ENCODE results near the gene TDRD10. TPM values are rescaled to one million over a fixed set of nuclear protein-coding genes. Genes with fewer than 3 reads are reported as not detected.

Gene TDRD10
- total RNA-seq, 2 donors from 2014 or later, result 0.85 to 1.8 TPM

- Histone ChIP-seq H3K27me3 (no peaks in the 10 kb centered on the region), H3K9me3 (no peaks in the 10 kb centered on the region), H3K4me1 (no peaks in the 10 kb centered on the region), H3K36me3 (peaks cover 97% of the 10 kb centered on the region), H3K4me3 (no peak overlapping the region), H3K27ac (no peak overlapping the region)
- DNase-seq (ENCODE audit: low spot score), result no peak
- TF ChIP-seq CTCF (IDR thresholded peaks at IDR 0.05), result no peak
Observed at GRCh38 chr1:154590756-154591155, 88.7 kb downstream of the TDRD10 start.

DNA sequence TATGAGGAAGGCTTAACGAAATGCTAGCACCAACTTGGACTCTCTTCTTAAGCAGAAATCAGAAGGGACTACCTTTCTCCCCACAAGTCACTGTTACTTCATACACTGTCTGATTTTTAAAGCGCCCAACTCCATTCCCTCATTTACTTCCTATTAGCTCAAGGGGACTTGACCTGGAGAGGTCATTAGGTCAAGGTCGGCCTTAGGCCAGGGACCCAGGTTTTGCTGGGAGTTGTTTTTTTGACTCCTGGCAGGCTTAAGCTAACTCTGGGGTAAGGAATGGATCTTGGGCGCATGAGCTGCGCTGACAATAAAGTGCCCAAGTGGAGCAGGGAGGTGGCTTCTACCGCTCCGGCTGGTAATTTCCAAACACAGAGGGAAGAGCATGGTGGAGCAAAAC lies 89.2 kb downstream of the TDRD10 start:
- Histone ChIP-seq H3K27me3 (no peaks in the 10 kb centered on the region), H3K27ac (no peak overlapping the region), H3K4me1 (no peaks in the 10 kb centered on the region), H3K36me3 (peaks cover 97% of the 10 kb centered on the region), H3K9me3 (no peaks in the 10 kb centered on the region), H3K4me3 (no peak overlapping the region)
- no peak for DNase-seq (ENCODE audit: low spot score)
- no peak for TF ChIP-seq CTCF (IDR thresholded peaks at IDR 0.05)

- Histone ChIP-seq H3K27ac (no peak overlapping the region), H3K36me3 (peaks cover 96% of the 10 kb centered on the region), H3K9me3 (no peaks in the 10 kb centered on the region), H3K4me1 (peaks cover 0 to 2% of the 10 kb centered on the region in 2 donors), H3K27me3 (no peaks in the 10 kb centered on the region), H3K4me3 (no peak overlapping the region)
- TF ChIP-seq CTCF (IDR thresholded peaks at IDR 0.05), result no peak
- DNase-seq (ENCODE audit: low spot score), result no peak
Observed at GRCh38 chr1:154593390-154593789, 91.4 kb downstream of the TDRD10 start.

DNA sequence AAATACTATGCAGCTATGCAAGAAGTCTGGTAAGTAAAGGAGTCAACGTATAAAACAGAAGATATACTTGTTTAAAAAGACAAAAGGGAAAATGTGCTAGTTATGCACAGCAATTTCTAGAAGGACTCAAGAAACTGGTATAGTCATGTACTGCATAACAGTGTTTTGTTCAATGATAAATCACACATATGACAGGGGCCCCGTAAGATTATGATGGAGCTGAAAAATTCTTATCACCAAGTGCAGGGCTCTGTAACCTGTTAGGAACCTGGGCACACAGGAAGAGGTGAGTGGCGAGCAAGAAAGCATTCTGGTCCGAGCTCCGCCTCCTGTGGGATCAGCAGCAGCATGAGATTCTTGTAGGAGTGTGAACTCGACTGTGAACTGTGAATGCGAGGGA lies 92.8 kb downstream of the TDRD10 start:
- DNase-seq (ENCODE audit: low spot score), result no peak
- no peak overlapping the region for H3K4me3 ChIP-seq
- H3K9me3 ChIP-seq, result no peaks in the 10 kb centered on the region
- H3K4me1 ChIP-seq, result peaks cover 0 to 16% of the 10 kb centered on the region in 2 donors
- peaks cover 82% of the 10 kb centered on the region for H3K36me3 ChIP-seq
- no peak overlapping the region for H3K27ac ChIP-seq
- no peaks in the 10 kb centered on the region for H3K27me3 ChIP-seq
- no peak for TF ChIP-seq CTCF (IDR thresholded peaks at IDR 0.05)

DNA sequence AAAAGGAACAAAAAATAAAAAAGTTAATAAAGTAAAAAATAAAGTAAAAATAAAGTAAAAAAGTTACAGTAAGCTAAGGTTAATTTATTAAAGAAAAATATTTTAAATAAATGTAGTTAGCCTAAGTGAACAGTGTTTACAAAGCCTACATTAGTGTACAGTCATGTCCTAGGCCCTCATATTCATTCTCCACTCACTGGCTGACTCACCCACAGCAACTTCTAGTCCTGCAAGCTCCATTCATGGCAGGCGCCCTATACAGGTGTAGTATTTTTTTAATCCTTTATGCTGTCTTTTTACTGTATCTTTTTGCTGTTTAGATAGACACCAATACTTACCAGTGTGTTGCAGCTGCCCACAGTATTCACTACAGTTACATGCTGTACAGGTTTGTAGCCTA lies 93.6 kb downstream of the TDRD10 start:
- Histone ChIP-seq H3K4me1 (peaks cover 0 to 24% of the 10 kb centered on the region in 2 donors), H3K4me3 (no peak overlapping the region), H3K27ac (no peak overlapping the region), H3K36me3 (peaks cover 81% of the 10 kb centered on the region), H3K9me3 (no peaks in the 10 kb centered on the region), H3K27me3 (no peaks in the 10 kb centered on the region)
- no peak for DNase-seq (ENCODE audit: low spot score)
- TF ChIP-seq CTCF (IDR thresholded peaks at IDR 0.05), result no peak

Other genes with a start within 250 kb of the TDRD10 start
- 100 to 1,000 TPM; 129 to 168 TPM for gene HAX1, start 229.6 kb upstream of the TDRD10 start, total RNA-seq
- not detected for gene AQP10, start 181.1 kb upstream of the TDRD10 start, total RNA-seq
- gene ATP8B2, start 176.7 kb upstream of the TDRD10 start, total RNA-seq, result 10 to 100 TPM; 22.8 to 82.5 TPM
- 10 to 100 TPM; 11.8 to 21.8 TPM for gene IL6R, start 96.9 kb upstream of the TDRD10 start, total RNA-seq
- gene SHE, start 193 bp downstream of the TDRD10 start, total RNA-seq, result 10 to 100 TPM; 10.8 to 19.9 TPM
- 10 to 100 TPM; 18.5 to 26.3 TPM for gene UBE2Q1, start 56.4 kb downstream of the TDRD10 start, total RNA-seq
- gene CHRNB2, start 65.6 kb downstream of the TDRD10 start, total RNA-seq, result under 1 TPM in 1 of 2 donors, not detected in 1; 0.24 TPM
- 10 to 100 TPM; 39.3 to 51.9 TPM for gene ADAR, start 106.0 kb downstream of the TDRD10 start, total RNA-seq

Measured in right atrium auricular region (tissue), 2 donors.